ENCODE data around the gene FURIN.

DNA sequence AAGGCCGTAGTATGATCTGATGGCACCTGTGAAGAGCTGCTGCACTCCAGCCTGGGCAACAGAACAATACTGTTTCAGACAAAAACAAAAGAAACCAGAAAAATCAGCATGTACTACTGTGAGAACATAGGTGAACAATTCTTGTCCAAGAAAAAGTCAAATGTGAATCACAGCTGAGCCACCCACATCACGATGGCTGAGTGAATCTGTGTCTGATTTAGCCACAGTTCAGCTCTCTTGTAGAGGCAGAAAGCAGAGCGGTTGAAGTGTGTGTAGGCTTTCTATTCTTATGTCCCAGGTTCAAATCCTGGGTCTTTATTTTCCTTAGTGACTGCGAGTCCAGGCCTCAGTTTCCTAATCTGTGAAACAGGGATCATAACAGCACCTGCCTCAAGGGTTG lies 4.4 kb upstream of the FURIN start:
- TF ChIP-seq, protein P1, sequence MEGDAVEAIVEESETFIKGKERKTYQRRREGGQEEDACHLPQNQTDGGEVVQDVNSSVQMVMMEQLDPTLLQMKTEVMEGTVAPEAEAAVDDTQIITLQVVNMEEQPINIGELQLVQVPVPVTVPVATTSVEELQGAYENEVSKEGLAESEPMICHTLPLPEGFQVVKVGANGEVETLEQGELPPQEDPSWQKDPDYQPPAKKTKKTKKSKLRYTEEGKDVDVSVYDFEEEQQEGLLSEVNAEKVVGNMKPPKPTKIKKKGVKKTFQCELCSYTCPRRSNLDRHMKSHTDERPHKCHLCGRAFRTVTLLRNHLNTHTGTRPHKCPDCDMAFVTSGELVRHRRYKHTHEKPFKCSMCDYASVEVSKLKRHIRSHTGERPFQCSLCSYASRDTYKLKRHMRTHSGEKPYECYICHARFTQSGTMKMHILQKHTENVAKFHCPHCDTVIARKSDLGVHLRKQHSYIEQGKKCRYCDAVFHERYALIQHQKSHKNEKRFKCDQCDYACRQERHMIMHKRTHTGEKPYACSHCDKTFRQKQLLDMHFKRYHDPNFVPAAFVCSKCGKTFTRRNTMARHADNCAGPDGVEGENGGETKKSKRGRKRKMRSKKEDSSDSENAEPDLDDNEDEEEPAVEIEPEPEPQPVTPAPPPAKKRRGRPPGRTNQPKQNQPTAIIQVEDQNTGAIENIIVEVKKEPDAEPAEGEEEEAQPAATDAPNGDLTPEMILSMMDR (IDR thresholded peaks at IDR 0.05 in 4 of 5, conservative IDR thresholded peaks at IDR 0.05 in 1 of 5) = no peak
- TF ChIP-seq POLR2A (IDR thresholded peaks at IDR 0.05) = no peak

All from gastrocnemius medialis (tissue), 4 donors.